Kasumi-1 (cell line): ENCODE measurements around the gene TSHZ3.

Experiments
- DNase-seq, 2 experiments: peaks; one replicate each; lab custom pipeline; 2025; lab: John Stamatoyannopoulos, UW

TSHZ3 gene

DNA sequence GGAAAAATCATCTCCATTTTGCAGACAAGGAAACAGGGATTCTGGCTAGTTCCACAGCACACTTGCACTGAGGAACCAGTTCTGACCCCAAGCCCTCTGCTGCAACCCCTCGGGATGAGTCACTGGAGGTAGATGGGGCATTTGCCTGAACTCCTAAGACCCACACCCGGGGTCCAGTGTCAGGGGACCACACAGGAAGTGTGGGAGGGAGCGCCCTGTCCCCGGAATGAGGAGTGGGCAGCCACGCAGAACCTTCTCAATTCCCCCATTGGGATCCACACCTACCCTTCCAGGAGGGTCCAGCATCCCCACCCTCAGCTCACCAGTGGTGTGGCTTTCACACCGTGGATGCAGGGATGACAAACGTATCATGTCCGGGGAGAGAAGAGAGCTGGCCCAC is 62.7 kb downstream of the TSHZ3 start:
- no peak for DNase-seq

DNA sequence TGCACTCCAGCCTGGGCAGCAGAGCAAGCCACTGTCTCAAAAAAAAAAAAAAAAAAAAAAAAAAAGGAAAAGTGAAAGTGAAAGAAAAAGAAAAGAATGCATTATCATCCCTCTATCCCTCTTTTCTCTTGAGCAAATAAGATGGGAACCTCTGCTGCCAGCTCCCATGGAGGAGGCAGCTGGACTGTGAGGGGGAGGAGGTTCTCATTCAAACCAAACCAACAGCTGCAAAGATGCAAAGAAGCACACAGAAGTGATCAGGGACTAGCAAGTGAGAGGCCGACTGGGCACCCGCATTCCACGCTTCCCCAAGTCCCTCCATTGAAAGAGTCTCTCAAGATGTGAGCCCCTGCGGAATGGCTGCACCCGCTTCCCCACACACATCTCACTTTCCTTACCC is 63.5 kb downstream of the TSHZ3 start:
- no peak for DNase-seq

GRCh38 chr19:31284621-31285020 is 64.6 kb downstream of the TSHZ3 start:
- DNase-seq, result no peak

- no peak for DNase-seq
These were observed 65.5 kb downstream of the TSHZ3 start for GRCh38 chr19:31283701-31284100.

DNA sequence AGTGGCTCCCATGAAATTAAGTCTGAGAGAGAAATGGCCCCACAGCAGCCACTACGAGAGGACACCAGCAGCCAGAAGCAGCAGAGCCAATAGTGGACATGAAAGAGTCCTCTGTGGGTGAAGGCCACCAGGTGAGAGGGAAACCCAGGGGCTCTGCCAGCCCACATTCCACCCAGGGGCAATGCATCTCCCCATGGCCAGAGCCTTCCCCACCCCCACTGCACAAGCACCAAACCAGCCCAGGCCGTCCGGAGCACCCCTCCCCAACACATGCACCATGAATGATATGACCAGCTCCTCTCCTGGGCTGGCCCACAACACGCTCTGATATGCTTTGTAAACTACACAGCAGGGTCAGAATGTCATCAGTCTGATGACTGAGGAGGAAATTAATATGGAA is 66.9 kb downstream of the TSHZ3 start:
- DNase-seq, result no peak

GRCh38 chr19:31280287-31281006 is 68.8 kb downstream of the TSHZ3 start:
- no peak for DNase-seq

- DNase-seq, result no peak
These were observed 69.8 kb downstream of the TSHZ3 start for GRCh38 chr19:31279436-31279765.

- DNase-seq, result no peak
These were observed 70.4 kb downstream of the TSHZ3 start for GRCh38 chr19:31278555-31279435.

DNA sequence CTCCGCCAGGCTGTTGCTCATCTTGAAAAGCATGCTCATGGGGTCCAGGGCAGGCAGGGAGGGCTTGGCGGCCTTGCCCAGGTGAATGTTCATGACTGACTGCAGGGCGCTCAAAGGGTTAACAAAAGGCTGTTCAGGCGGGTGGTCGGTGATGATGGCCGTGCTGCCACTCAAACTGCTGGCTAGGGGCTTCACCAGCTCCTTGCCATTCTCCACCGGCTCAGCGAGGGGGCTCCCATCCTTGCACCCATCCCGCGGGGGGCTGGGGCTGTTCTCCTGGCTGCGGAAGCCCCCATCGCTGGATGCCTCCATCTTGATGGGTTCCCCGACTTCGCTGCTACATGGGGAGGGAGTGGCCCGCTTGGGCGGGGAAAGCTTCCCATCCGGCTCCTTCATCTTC is 71.7 kb downstream of the TSHZ3 start:
- DNase-seq, result no peak

DNA sequence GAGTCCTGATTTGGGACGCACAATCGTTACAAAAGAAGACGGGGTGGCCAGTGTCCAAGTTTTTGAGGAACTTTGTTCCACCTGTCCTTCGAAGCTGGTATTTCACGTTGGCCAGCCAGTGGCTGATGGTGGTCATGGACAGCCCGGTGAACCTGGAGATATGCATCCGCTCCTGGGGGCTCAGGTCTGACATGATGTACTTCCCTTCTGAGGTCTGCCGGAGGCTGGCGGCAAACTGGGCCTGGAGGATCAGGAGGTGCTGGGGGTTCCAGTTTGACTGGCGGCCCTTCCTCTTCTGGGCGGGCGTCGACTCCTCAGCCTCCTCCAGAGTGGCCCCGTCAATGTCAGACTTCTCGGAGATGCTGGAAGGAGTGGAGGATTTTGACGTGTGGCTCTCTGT is 72.4 kb downstream of the TSHZ3 start:
- DNase-seq, result no peak

- peak; percentile 19 to 22 for DNase-seq
These were observed 74.2 kb downstream of the TSHZ3 start for GRCh38 chr19:31275068-31275334.

- DNase-seq, result no peak
These were observed 74.8 kb downstream of the TSHZ3 start for GRCh38 chr19:31274251-31275067.

DNA sequence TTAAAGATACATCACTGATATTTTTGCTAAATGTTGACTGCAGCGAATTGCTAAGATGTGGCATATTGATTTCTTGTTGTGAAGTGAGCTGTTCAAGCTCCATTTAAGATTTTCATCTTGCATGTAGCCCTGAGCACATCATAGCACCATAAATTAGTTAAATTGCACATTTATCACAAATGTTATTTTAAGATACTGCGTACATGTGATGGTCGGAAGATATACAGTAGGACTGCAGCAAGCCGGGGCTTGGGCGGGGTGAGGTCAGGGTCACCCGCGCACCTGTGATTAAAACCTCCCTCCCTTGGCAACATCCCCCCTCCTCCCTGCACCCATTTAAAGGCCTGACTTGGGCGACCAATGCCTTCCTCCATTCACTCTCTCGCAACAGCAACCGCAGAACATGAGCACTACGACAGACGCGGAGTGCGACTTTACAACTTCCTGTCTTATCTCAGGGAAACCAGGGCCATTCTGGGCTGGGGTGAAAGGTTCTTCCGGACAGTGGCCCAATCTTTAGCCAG is 76.6 kb downstream of the TSHZ3 start:
- no peak for DNase-seq

DNA sequence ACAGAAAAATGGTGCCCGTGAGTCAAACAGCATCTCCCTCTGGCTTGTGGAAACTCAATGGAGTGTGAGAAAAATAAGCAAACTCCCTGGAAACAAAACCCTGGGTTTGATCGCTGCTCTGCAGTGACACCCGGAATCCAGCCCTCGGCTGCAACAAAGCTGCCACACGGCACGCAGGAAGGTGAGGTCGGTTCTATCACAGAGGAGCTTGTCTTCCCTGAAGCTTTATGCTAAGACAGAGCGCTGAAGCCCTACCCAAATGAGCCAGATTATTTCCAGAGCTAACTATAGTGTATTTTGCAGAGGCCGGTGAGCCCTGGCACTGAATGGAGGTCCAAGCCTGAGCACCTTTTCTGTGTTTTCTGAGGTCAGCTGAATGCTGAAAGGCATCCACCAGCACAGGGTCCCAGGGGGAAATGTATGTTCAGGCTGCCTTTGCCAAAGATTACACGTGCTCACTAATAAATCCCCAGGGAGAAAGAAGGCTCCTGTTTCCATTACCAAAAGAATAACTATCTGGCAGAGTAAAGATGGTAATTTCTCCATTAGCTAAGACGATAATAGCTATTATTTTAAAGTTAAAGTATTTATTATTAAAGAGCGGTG is 77.8 kb downstream of the TSHZ3 start:
- DNase-seq, result no peak

DNA sequence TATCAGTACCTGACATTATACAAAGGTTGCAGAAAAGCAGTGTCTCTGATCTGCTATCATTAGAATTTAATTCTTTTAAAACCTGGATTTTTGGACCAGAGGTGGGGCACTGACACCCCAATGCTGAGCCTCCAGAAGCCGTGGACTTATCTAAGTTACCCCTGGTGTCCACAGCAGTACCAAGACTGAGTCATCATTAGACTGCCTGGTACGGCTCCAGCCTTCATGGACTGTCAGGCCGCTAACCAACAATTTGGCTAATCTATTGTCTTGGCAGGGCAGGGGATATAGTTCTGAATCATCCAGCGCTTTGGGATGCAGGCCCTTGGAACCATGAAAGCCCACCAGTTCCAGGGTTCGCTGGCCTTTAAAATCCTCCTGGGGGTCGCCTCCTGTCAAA is 78.3 kb downstream of the TSHZ3 start:
- no peak for DNase-seq

DNA sequence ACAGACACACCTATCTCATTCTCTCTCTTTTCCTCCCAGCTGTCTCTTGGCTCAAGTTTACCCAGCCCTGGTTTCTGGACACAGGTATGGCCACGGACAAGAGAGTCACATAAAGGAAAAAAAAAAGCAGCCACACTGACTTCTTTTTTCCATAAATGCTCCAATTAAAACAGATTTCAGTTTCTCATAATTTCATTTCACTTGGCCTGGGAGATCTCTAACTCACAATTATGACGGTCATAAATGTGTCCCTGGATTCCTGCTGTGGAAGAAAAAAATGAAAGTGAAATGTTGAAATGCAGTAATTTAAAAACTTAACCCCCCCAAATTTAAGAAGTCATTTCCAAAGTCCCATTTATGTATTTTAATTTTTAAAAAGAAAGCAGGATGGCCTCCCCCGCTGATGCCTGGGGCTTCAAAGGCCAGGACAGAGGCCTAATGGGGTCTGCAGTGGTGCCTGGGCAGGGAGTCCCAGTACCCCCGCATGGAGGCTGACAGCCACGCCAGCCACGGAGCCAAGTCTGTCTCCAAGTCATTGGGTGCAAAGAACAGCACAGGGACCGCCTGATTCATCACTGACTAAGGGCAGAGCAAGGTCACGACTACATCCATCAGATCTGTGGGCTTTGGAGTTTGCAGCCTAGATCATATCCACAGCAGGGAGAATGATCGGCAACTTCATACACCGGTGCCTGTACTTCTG is 79.7 kb downstream of the TSHZ3 start:
- DNase-seq, result no peak

DNA sequence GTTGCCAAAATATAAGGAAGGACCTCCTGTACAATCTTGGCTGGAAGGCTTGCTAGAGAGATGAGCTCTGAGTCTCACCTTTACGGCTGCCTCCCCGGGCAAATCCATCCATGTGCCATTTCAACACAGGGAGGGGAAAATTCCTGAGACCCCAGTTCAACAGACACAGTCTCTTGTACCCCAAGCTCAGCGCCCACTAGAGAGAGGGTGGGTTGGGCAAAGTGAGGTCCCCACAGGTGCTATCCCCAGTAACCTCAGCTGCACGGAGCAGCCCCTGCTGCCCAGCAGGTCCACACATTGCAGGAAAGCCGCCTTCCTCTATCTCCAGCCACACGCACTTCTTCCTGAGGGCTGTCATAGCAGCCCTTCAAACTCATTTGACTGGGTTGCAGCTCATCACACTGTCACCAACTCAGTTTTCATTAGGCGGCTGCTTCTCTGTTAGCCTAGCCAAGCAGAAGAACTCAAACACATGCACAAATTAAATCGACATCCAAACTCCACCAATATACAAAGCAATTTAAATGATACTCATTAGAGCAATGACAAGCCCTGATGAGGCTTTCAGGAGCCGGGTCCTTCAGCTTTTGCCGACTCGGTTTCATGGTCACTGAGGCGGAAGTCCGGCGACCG is 80.4 kb downstream of the TSHZ3 start:
- no peak for DNase-seq

- DNase-seq, result no peak
These were observed 82.5 kb downstream of the TSHZ3 start for GRCh38 chr19:31266731-31267130.

- no peak for DNase-seq
These were observed 83.0 kb downstream of the TSHZ3 start for GRCh38 chr19:31266196-31266595.

GRCh38 chr19:31264041-31264778 is 85.0 kb downstream of the TSHZ3 start:
- DNase-seq, result no peak
